HepG2 (cell line): ENCODE data around the gene NODAL. TPM values are rescaled to one million over a fixed set of nuclear protein-coding genes. Genes with fewer than 3 reads are reported as not detected.

Experiments
- ATAC-seq: fragments of 200-7000 bp; cut with Tn5 transposase; 3 replicates; pipeline ENCODE4 v1.9.1; 2020; ENCODE audit warnings: mild to moderate bottlenecking, moderate library complexity
- BruUV-seq: library from RNA; stranded (reverse); fragments of 400-500 nt; replicated peaks from 2 replicates; lab custom pipeline; 2021; lab: Mats Ljungman, UMichigan
- CTCF ChIA-PET: fragments of 300-600 bp; formaldehyde crosslinking; extraction: SDS; loops from one replicate; lab custom pipeline; 2021; ENCODE audit warnings: low total read pairs, inconsistent platforms, low intra/inter-chr PET ratio; lab: Yijun Ruan, JAX
- POLR2A ChIA-PET: fragments of 350-600 bp; sonication (Branson Sonifier 250); formaldehyde crosslinking; loops from one replicate; lab custom pipeline; 2020; ENCODE audit warnings: antibody characterized with exemption, inconsistent platforms; lab: Yijun Ruan, JAX
- DNase-seq: peaks from one replicate; pipeline ENCODE4 v3.0.0-alpha.2; 2015; ENCODE audit warnings: low spot score
- FAIRE-seq: peaks from 3 replicates; lab custom pipeline; 2011; peaks lifted over from hg19 to GRCh38; lab: Jason Lieb, UNC
- H2AFZ ChIP-seq: one replicate; pipeline ENCODE4 v1.6.1; 2011; ENCODE audit warnings: low read length, inconsistent platforms
- H3K27ac ChIP-seq: fragments of 300-600 bp; 3 replicates; pipeline ENCODE4 v1.8.0; 2011; ENCODE audit warnings: mixed run types, mild to moderate bottlenecking, mixed read lengths, low read length, inconsistent platforms; ENCODE audit not compliant: insufficient read depth; ENCODE audit errors: extremely low read length
- H3K27me3 ChIP-seq, 2 experiments: fragments of 200-600 bp in 1 of 2; 2 replicates in 1 of 2; 3 replicates in 1 of 2; pipeline versions ENCODE4 v1.6.0 to v1.8.0; 2011; ENCODE audit warnings: low read length in 2 of 2, mild to moderate bottlenecking in 2 of 2, moderate library complexity in 2 of 2, inconsistent platforms in 1 of 2; ENCODE audit not compliant: insufficient read depth in 2 of 2, control insufficient read depth in 1 of 2
- H3K36me3 ChIP-seq, 2 experiments: fragments of 200-600 bp in 1 of 2; replicated peaks in 1 of 2; 2 replicates in 1 of 2; 3 replicates in 1 of 2; pipeline versions ENCODE4 v1.5.1 to v1.8.0; 2011; ENCODE audit warnings: low read length in 2 of 2, inconsistent platforms in 1 of 2; ENCODE audit not compliant: insufficient read depth in 2 of 2, control insufficient read depth in 1 of 2
- H3K4me1 ChIP-seq: 2 replicates; pipeline ENCODE4 v1.5.1; 2012; ENCODE audit warnings: low read length, inconsistent platforms; ENCODE audit not compliant: insufficient read depth
- H3K4me2 ChIP-seq: 2 replicates; pipeline ENCODE4 v1.6.0; 2011; ENCODE audit warnings: low read depth, low read length, inconsistent platforms
- H3K4me3 ChIP-seq, 3 experiments: fragments of 200-600 bp in 1 of 3; sonication (generic), shearing (Covaris generic) in 1 of 3; replicated peaks in 1 of 3; 2 replicates each; pipeline ENCODE4 v1.5.1; 2011 to 2016; ENCODE audit warnings: low read length in 3 of 3, inconsistent platforms in 2 of 3, low read depth in 2 of 3, mild to moderate bottlenecking in 2 of 3, control low read depth in 1 of 3, mixed read lengths in 1 of 3; ENCODE audit not compliant: insufficient read depth in 1 of 3
- H3K79me2 ChIP-seq: one replicate; pipeline ENCODE4 v1.6.1; 2011; ENCODE audit warnings: low read length, inconsistent platforms; ENCODE audit not compliant: insufficient read depth
- H3K9ac ChIP-seq: 2 replicates; pipeline ENCODE4 v1.6.0; 2011; ENCODE audit warnings: mild to moderate bottlenecking, low read depth, low read length, inconsistent platforms; ENCODE audit not compliant: insufficient read depth
- H3K9me3 ChIP-seq: 2 replicates; pipeline ENCODE4 v1.5.1; 2012; ENCODE audit warnings: mild to moderate bottlenecking, low read length
- H4K20me1 ChIP-seq: 2 replicates; pipeline ENCODE4 v1.6.0; 2011; ENCODE audit warnings: inconsistent platforms, mild to moderate bottlenecking, low read length, moderate library complexity; ENCODE audit not compliant: insufficient read depth
- CBFB ChIP-seq: sonication (generic); formaldehyde crosslinking; IDR thresholded peaks from 2 replicates; pipeline ENCODE4 v1.4.0; 2020; ENCODE audit warnings: missing genetic modification reagents
- CBX2 ChIP-seq, 2 experiments: fragments of 200-600 bp in 1 of 2; sonication (generic); formaldehyde crosslinking in 1 of 2; IDR thresholded peaks; 2 replicates each; pipeline versions ENCODE4 v1.7.0 to v1.8.1; 2018 to 2022; ENCODE audit warnings: low read depth in 2 of 2, low read length in 1 of 2, mild to moderate bottlenecking in 1 of 2, missing genetic modification reagents in 1 of 2
- GABPA ChIP-seq, 2 experiments: IDR thresholded peaks; 2 replicates each; pipeline ENCODE4 v1.6.1; 2011 to 2016; ENCODE audit warnings: low read depth in 2 of 2, low read length in 1 of 2, missing biosample characterization in 1 of 2, missing genetic modification characterization in 1 of 2
- HINFP ChIP-seq: sonication (generic); formaldehyde crosslinking; IDR thresholded peaks from 2 replicates; pipeline ENCODE4 v1.4.0; 2020; ENCODE audit warnings: low read depth, mild to moderate bottlenecking, missing genetic modification reagents
- KLF11 ChIP-seq: IDR thresholded peaks from 2 replicates; pipeline ENCODE4 v1.6.1; 2016; ENCODE audit warnings: missing compliant biosample characterization
- KLF12 ChIP-seq: sonication (generic); formaldehyde crosslinking; IDR thresholded peaks from 2 replicates; pipeline ENCODE4 v1.4.0; 2020; ENCODE audit warnings: missing genetic modification reagents, borderline replicate concordance
- MIER2 ChIP-seq: IDR thresholded peaks from 2 replicates; pipeline ENCODE4 v1.6.1; 2016; ENCODE audit warnings: missing biosample characterization, missing genetic modification reagents
- NFKBIZ ChIP-seq: IDR thresholded peaks from 2 replicates; pipeline ENCODE4 v1.6.1; 2018; ENCODE audit warnings: missing genetic modification reagents, missing compliant biosample characterization
- SP1 ChIP-seq, 2 experiments: fragments of 450-650 bp in 1 of 2; sonication (generic) in 1 of 2; formaldehyde crosslinking in 1 of 2; IDR thresholded peaks; 2 replicates each; pipeline versions ENCODE4 v1.4.0 to v1.6.1; 2016 to 2020; ENCODE audit warnings: missing genetic modification reagents in 1 of 2
- TCF7L2 ChIP-seq: IDR thresholded peaks from 2 replicates; pipeline ENCODE4 v1.6.1; 2011; ENCODE audit warnings: mild to moderate bottlenecking, low read depth, low read length, moderate library complexity
- ZC3H13 ChIP-seq: sonication (generic); formaldehyde crosslinking; IDR thresholded peaks from 2 replicates; pipeline ENCODE4 v1.8.1; 2023; ENCODE audit warnings: mild to moderate bottlenecking, missing genetic modification reagents, moderate library complexity
- ZNF256 ChIP-seq: sonication (generic); formaldehyde crosslinking; conservative IDR thresholded peaks from 2 replicates; pipeline ENCODE4 v1.4.0; 2020; ENCODE audit warnings: missing genetic modification reagents
- ZNF318 ChIP-seq: sonication (generic); formaldehyde crosslinking; IDR thresholded peaks from 2 replicates; pipeline ENCODE4 v1.4.0; 2020; ENCODE audit warnings: mild to moderate bottlenecking, missing genetic modification reagents
- ZNF552 ChIP-seq: sonication (generic); formaldehyde crosslinking; IDR thresholded peaks from 2 replicates; pipeline ENCODE4 v1.9.0; 2022; ENCODE audit warnings: missing genetic modification reagents, mild to moderate bottlenecking, borderline replicate concordance
- WGBS: methylation state at CpG from one replicate; pipeline ENCODE4 v1.1.6; 2017; ENCODE audit warnings: low lambda C conversion rate; 5-methylcytosine and 5-hydroxymethylcytosine counted together
- in situ Hi-C: cut with HindIII; loops from 2 replicates; pipeline ENCODE4 v1.10.0; 2017; ENCODE audit warnings: low pct_unique_long_range_greater_than_20kb; ENCODE audit not compliant: extremely low pct_ligation_motif_present
- intact Hi-C: fragments of 100-400 bp; cut with micrococcal nuclease; formaldehyde crosslinking; loops from one replicate; pipeline ENCODE4 v1.10.0; 2022; ENCODE audit not compliant: unreplicated experiment
- polyA plus RNA-seq, 8 experiments: library from polyadenylated mRNA; depleted of rRNA in 3 of 8; stranded (reverse) in 7 of 8; unstranded in 1 of 8; fragments of >200 nt; fragmentation: Illumina TruSeq in 4 of 8; extraction: Trizol in 4 of 8; gene quantifications; 2 replicates each; pipeline versions ENCODE4 v1.2.1 to v1.2.3, GENCODE V29; 2011 to 2016; ENCODE audit warnings: low read depth in 4 of 8, missing spikeins in 1 of 8, mixed read lengths in 1 of 8; ENCODE audit not compliant: insufficient read depth in 1 of 8
- total RNA-seq, 5 experiments: library from RNA; depleted of rRNA; stranded (reverse); fragments of >200 nt; fragmentation: Illumina TruSeq; extraction: Trizol; gene quantifications; 2 replicates each; pipeline ENCODE4 v1.2.3, GENCODE V29; 2016; ENCODE audit warnings: low read depth in 1 of 5

NODAL gene
- total and polyA plus RNA-seq, 2 of the 13 experiments (the other 11 are each of a cell fraction or from before 2014, with no cell fraction given) = not detected

- H4K20me1 ChIP-seq = no peaks in the 10 kb centered on the region
- no peak overlapping the region for H3K9ac ChIP-seq
- DNase-seq (no peak), FAIRE-seq (no peak), ATAC-seq (no peak)
- in situ Hi-C loops = no loop called here
- BruUV-seq = no TSS peak
- H3K36me3 ChIP-seq = no peaks in the 10 kb centered on the region
- H3K27me3 ChIP-seq = peaks cover 9 to 78% of the 10 kb centered on the region in 2 experiments
- H2AFZ ChIP-seq = no peak overlapping the region
- ChIA-PET POLR2A (no interaction called here), CTCF (no interaction called here)
- peaks cover 15% of the 10 kb centered on the region for H3K4me1 ChIP-seq
- H3K79me2 ChIP-seq = no peaks in the 10 kb centered on the region
- H3K4me2 ChIP-seq = no peak overlapping the region
- H3K27ac ChIP-seq = no peak overlapping the region
- H3K4me3 ChIP-seq = no peak overlapping the region
- 26% methylated on average over 6 of the region's 7 CpGs for WGBS
- intact Hi-C loops = no loop called here
- no peaks in the 10 kb centered on the region for H3K9me3 ChIP-seq
- TF ChIP-seq ZNF256 (no peak), KLF12 (no peak), NFKBIZ (CRISPR knock-in tag) (no peak), MIER2 (CRISPR knock-in tag) (no peak), HINFP (CRISPR knock-in tag) (no peak), ZNF318 (CRISPR knock-in tag) (no peak), GABPA (IDR thresholded peaks at IDR 0.05; ENCODE audit: low read depth, low read length) (no peak), GABPA (CRISPR knock-in tag; IDR thresholded peaks at IDR 0.05; ENCODE audit: low read depth) (no peak), SP1 (IDR thresholded peaks at IDR 0.05) (no peak), SP1 (CRISPR knock-in tag; IDR thresholded peaks at IDR 0.05) (no peak), ZNF552 (CRISPR knock-in tag) (no peak), ZC3H13 (CRISPR knock-in tag) (no peak), CBFB (CRISPR knock-in tag) (no peak), KLF11 (no peak), TCF7L2 (no peak), CBX2 (IDR thresholded peaks at IDR 0.05; ENCODE audit: low read depth, low read length) (no peak), CBX2 (CRISPR knock-in tag; IDR thresholded peaks at IDR 0.05; ENCODE audit: low read depth) (no peak)
Observed at GRCh38 chr10:70476249-70477035, 35.0 kb upstream of the NODAL start.
